ENCODE data around the gene MCAT.

Gene MCAT, protein sequence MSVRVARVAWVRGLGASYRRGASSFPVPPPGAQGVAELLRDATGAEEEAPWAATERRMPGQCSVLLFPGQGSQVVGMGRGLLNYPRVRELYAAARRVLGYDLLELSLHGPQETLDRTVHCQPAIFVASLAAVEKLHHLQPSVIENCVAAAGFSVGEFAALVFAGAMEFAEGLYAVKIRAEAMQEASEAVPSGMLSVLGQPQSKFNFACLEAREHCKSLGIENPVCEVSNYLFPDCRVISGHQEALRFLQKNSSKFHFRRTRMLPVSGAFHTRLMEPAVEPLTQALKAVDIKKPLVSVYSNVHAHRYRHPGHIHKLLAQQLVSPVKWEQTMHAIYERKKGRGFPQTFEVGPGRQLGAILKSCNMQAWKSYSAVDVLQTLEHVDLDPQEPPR

DNA sequence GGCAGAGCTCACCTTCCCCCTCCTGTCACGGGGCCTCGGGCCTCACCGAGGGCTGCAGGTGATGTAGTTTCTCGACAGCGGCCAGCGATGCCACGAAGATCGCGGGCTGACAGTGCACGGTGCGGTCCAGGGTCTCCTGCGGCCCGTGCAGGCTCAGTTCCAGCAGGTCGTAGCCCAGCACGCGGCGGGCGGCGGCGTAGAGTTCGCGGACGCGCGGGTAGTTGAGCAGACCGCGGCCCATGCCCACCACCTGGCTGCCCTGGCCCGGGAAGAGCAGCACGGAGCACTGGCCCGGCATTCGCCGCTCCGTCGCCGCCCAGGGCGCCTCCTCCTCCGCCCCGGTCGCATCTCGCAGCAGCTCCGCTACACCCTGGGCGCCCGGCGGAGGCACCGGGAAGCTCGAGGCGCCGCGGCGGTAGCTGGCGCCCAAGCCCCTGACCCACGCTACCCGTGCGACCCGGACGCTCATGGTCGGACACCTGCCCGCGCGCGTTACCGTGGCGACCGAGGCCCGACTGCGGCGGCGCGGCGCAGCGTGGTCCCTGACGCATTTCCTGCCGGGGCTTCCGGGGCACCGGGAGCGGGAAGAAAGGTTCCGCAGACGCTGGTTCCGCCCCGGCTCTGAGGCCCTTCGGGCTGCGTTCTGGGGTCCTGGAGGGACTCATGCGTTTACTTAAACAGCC, at the start of gene MCAT:
Gene MCAT (minus strand): TSS at position 519 of the 683 bp plus-strand sequence. CDS start 50 bp downstream, at position 469.
- DNase-seq (ENCODE audit: low spot score), result peak; percentile 90

DNA sequence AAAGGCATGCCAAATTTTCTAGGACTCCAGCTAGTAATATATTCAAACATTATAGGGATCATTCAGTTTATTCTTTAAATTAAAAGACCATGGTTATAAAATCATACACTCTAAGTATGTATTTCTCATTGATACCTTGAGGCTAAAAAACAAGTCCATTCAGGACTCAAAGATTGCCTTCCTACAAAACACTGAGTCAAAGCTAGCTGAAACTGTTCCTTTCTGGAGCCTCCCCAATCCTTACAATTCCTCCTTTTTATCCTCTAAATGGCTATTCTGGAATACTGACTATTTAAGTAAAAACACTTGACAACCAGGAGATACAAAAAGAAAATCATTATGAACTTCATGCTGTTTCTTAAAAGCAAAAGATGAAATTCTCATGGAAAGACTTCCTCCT, 48.6 kb upstream of the MCAT start:
- no peak for DNase-seq (ENCODE audit: low spot score)

DNA sequence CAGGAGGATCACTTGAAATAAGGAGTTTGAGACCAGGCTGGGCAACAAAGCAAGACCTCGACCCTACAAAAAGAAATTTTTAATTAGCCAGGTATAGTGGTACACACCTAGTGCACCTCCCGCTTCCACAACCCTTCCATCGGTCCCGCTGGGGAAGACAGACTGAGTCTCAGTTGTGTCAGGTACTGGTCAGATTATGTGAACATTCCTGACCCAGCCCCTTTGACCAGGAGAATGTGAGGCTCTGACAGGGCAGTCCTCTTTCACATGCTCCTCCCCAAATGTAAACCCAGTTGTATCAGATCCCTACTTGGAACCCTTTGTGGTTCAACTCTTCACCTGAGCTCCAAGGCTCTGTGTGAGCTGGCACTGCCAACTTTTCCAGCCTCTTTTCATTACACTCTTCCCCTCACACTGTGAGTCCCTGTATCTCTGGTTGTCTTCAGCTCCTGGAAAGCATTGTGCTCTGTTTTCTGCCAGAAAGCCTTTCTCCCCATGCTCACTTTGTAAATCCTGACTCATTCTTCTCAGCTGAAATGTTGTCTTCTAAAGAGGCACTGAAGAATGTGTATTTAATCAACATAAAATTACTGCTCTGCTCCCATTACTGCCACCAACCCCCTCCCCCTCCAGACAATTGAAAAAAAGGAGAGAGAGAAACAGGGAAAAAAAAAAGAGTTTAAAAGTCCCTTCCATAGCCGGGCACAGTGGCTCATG, 45.8 kb upstream of the MCAT start:
- DNase-seq (ENCODE audit: low spot score), result no peak

DNA sequence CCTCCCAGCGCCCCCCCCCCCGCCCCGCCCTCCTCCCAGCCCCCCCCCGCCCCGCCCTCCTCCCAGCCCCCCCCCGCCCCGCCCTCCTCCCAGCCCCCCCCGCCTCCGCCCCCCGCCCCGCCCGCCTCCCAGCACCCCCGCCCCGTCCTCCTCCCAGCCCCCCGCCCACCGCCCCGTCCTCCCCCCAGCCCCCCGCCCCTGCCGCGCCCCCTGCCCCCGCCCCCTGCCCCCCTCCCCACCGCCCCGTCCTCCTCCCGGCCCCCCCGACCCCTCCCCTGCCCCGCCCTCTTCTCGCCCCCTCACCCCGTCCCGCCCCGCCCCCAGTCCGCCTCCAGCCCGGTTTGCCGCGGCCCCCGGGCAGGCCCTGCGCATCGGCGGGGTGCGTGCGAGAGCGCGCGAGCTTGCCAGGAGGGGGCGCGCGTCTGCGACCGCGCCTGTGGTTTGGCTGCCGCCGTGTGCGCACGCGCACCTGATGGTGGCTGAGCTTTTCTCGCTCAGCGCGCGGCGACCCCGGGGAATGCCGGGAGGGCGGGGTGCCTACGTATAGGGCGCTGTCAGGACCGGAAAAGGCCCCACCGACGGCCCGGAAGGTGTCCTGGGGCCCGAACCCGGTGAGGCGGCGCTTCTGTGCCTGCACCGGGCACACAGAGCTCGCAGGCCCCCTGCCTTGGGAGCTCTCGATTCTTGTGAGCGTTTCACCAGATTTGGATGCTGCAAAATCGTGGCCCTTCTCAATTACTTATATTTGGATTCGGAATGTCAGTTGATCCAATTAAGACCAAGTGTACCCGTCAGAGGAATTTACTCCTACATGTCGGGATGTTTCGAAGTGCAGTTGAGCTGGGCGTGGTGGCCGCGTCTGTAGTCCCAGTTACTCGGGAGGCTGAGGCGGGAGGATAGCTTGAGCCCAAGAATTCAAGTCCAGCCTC, 44.2 kb upstream of the MCAT start:
- DNase-seq (ENCODE audit: low spot score), result peak; percentile 97

DNA sequence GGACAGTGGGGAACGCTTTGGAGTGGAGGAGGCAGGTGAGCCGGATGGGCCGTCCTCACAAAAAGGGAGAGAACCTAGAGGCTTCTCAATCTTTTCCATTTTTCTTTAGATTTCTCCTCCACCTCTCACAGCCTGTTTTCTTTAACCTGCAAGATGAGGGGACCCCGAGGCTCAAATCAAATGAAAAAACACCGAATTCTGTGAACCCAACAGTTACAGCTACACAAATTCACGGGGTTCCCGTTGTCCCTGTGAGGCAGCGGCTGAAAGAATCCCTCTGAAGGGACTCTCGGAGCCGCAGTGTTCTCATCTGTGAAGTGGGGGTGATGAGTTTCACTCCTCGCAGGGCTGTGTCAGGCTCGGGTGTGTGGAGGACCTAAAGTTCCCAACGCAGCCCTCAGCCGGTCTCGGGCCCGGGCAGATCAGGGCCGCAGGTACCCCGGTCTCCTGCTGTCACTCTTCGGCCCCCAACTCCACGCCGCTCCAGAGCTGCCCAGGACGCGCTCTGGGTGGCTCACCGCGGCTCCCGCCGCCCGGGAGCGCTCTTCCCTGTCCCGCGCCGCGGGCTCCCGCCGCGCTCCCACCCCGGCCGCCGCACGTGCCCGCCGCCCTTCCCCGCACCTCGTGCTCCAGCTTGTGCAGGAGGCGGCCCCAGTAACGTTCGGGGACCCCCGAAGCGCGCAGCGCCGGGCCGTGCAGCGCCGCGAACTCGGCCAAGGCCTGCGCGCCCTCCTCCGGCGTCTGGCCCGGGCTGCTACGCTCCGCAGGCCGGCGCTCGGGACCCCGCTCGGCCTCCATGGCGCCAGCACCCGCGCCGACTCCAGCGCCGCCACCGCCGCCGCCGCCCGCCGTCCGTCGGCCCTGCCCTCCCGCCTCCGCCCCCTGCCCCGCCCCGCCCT, 43.3 kb upstream of the MCAT start, which contains the start of gene TTLL12:
Gene TTLL12 (minus strand): TSS at position 863 of the 899 bp plus-strand sequence. CDS start 65 bp downstream, at position 798.
- peak; percentile 78 for DNase-seq (ENCODE audit: low spot score)

DNA sequence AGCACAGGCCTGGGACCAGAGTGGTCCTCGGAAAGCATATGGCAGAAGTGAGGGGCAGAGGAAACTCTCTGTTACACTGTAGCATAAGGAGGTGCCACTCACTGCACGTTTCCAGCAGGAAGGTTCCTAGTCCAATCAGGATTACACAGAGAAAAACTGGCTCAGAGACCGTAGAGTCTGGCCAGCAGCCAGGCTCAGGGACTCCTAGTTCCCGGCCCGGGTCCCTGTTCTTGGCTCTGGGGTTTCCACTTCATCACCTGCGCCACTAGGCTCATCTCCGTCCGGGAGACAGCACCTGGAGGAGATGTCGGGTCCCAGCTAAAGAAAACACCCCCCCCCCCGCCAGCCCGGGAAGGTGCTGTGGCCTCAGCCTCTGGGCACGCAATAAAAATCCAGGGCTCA, 42.7 kb upstream of the MCAT start:
- peak; percentile 49 for DNase-seq (ENCODE audit: low spot score)

DNA sequence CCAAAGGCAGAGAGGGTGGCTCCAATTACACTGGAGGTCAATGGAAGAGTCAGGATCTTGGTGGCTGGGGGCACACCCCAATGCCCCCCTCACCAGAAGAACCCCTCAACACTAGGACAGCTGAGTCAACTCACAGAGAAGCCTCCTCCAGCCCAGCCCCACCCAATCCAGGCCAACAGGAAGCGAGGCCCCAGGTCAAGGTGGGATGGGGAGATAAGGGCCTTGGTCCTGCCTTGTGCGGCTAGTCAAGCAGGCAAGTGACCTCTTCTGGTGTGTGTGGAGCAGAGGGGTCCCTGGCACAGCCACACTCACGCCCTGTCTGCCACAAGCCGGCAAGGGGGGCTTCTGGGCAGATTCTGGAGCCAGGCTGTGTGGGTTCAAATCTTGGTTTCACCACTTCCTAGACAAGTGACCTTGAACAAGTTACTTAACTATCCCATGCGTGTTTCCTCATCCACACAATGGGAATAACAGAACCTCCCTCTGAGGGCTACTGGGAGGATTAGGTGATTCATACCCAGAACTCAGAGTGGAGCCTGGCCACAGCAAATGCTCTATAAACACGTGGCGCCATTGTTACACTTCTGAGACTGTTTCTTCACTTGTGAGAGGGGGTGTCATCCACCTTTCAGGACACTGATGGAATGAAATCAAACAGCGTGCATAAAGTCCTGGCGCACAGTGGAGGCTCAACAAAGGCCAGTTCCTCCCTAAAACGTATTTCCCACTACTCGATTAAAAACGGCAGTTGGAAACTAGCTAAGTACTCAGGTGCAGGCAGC, 40.5 kb upstream of the MCAT start:
- no peak for DNase-seq (ENCODE audit: low spot score)

DNA sequence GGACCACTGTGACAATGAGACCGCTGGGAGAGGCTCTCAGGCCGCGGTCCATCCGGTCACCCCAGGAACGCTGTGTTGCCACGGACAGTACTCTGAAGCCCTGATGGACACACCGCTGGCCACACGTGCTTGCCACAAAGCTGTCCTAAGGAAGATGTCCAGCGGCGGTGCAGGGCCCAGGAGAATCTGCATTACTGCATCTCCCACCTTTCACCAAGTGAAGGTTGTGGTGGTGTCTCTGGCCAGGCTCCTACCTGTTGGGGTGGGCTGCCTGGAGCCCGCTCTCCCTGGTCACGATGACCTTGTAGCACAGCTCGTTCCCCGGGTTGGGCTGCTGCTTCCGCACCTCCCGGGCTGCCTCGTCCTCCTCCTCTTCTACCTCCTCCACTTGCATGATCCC, 39.5 kb upstream of the MCAT start:
- DNase-seq (ENCODE audit: low spot score), result no peak

DNA sequence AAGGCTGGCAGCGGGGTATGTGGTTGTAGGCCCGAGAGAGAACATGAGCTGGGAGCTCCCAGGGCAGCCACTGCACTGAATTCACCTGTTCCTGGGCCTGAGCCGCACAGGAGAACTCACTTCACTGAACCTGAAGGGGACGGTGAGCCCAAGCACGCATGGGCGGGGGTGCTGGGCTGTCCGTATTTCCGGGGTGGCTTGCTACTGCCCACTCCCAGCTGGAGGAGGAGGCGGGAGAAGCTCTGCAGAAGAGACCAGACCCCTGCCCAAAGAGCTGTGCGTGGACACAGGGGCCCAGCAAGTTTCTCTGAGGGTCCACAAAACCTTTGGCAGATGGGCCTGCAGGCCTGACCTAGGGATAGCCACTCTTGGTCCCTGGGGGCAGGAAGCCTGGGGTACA, 38.9 kb upstream of the MCAT start:
- DNase-seq (ENCODE audit: low spot score), result no peak

DNA sequence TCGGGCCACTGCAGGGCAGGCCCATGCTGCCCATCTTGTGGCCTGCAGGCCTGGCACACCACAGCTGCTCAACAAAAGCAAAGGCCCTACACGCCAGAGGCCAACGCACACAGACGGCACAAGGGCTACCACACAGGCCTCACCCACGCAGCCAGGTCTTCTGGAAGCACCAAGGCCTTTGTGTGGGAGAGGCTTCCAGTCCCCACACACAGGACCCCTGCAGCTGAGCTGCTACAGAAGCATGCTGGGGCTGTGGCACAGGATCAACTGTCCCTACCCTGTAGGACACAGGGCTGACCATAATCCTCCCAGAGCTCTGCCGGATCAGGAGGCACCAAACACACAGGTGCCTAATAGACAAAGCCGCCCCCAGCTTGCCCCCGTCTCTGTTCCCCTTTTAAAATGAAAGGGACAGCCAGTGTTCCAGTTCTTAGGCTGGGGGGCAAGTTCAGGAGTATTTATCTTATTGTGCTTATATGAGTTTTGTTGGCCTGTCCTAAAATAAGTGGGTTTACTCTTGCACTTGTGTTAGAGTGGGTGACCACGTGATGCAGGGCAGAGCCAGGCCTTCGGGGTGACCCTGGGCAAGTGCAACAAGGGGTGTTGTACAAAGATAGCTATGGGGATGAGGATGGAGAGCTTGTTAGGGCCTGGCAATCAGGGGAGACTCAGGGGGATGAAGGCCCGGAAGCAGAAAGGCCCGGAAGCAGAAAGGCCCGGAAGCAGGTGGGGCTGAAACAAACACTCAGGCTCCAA, 38.3 kb upstream of the MCAT start:
- no peak for DNase-seq (ENCODE audit: low spot score)

DNA sequence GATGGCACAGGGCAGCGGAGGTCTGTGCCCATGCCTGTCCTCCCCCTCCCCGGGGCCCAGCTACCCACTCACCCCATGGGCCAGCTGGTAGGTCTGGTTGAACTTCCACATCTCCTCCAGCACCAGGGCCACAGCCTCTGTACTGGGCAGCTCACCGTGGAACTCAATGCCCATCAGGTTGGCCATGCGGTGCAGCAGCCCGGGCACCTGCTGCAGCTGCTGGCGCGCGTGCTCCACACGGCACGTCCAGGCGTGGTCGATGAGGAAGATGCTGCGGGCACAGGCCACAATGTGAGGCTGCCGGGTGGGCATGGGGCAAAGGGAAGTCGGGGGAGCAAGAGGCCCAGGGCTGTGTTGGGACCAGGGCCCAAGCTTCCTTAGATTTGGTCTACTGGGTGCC, 37.5 kb upstream of the MCAT start:
- DNase-seq (ENCODE audit: low spot score), result no peak

DNA sequence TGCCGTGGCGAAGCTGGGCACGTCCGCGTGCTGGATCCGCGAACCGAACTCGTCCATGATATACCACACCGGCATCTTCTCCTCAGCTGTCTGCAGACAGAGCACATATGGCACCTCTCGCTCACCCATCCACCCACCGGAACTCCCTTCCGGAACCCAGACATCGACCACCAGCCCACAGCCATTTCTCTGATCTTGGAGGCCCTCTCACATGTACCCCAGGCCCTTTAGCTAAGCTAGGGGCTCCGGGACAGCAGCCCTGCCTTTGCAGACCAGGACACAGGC, 36.7 kb upstream of the MCAT start:
- no peak for DNase-seq (ENCODE audit: low spot score)

DNA sequence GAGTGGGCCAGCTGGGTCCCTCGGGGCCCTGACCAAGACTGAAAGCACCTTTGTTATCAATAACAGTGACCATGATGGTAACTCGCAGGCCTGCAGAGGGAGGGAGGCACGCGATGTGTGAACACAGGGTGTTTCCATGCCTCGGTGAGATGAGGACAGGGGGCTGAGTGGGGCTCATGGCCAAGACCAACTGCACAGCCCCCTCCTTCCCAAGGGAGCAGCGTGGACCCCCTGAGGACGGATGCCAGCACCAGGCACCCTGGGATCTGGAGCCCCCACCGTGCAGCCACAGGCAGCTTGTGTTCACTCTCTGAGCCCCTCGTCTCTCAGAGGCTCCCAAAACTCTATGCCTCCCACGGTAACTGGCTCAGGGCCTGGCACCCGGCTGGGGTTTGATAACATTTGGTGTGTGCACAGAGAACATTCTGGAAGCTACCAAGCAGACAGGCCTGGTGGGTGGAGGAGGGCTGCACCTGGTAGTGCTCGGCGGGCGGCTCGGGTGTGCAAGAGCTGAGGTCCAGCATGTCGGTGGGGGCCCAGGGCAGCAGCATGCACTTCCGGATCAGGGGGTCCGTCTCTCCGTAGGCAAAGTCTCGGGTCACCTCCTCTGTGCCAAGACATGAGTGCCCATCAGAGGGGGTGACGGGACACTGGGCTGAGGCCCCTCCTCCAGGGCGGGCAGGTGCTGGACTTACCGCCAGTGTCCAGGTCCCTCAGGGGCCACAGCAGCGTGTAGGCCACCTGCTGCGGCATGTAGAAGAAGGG, 36.1 kb upstream of the MCAT start:
- no peak for DNase-seq (ENCODE audit: low spot score)

DNA sequence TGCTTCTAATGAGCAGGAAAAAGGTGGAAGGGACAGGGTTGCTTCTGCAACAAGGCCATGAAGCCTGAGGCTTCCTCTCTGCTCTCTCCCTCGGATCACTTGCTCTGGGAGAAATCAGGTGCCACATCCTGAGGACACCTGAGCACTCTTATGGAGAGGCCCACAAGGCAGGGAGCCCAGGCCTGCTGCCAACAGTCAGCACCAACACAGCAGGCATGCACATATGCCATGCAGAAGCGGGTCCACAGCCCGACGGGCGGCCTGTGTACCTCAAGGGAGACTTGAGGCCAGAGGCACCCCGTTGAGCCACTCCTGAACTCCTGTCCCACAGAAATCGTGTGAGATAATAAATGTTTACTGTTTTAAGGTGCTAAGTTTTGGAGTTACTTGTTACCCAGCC, 34.3 kb upstream of the MCAT start:
- no peak for DNase-seq (ENCODE audit: low spot score)

DNA sequence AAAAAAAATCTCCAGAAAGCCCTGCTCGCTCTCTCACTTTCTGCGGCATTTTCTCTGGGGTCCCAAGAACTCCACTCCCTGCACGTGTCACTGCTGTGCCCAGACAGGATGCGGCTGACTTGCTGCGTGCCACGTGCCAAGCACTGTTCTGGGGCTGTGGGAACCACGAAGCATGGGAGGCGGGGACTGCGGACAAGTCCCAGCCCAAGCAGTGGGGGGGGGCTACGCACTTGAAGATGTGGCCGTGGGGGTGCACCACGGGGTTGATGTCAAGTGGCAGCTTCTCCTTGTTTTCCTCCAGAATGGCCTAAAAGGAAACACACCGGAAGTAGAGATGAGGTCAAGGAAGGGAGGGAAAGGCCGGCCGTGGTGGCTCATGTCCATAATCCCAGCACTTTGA, 32.9 kb upstream of the MCAT start:
- no peak for DNase-seq (ENCODE audit: low spot score)

DNA sequence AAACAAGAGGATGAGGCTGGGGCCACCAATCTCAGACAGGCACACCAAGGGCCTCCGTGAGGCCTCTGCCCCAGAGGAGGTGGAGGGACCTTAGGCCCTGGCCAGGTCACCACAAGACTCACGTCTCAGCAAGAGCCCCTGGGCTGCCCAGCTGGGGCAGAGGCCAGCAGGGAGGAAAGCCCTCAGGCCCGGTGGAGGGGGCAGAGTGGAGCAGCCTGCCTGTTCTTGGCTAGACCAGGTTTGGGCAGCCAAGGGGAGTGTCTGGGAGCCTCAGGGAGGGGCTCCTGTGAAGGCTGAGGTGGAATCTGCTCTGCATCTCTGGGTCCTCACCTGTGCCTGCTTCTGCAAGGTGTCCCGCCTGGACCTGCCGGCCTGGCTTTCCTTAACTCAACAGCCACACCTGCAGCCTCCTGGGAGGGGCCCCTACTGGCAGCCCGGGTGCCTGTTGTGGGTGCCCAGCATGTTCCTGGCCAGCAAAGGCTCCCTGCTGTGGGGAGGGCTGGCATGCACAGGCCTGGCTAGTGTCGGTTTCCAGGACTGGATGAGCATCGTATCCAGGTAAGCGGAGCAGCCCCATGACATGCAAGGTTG, 31.8 kb upstream of the MCAT start:
- DNase-seq (ENCODE audit: low spot score), result no peak

DNA sequence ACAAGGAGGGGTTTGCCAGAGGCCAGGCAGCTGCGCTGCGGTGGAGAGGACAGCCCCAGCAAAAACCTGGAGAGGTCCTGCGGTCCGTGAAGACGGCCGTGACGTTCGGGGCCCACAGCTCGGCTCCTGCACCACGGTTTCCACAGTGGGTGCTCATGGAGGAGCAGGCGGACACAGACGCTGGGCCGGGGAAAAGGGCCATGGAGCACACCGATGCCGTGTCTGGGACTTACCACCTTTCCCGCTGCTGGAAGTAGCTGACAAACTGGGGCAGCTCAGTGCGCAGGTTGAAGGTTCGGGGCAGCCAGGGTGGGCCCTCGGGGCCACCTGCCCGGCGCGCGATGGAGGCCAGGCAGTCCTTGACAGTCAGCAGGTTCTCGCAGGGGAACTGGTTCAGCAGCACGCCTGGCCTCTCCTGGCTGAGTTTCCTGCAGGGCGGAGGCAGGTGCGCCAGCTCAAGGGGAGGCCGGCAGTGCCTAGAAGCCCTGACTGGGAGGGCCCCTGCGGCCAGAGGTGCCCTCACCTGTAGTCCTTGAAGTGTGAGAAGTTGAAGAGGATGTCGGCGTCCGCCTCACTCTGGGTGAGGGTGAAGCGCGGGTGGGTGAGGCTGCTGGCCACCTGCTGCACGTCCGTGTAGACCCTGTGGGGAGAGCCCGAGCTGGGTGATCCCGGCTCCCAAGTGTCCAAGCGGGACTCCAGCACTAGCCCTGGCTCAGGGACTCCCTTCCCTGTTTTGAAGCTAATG, 30.9 kb upstream of the MCAT start:
- DNase-seq (ENCODE audit: low spot score), result no peak

DNA sequence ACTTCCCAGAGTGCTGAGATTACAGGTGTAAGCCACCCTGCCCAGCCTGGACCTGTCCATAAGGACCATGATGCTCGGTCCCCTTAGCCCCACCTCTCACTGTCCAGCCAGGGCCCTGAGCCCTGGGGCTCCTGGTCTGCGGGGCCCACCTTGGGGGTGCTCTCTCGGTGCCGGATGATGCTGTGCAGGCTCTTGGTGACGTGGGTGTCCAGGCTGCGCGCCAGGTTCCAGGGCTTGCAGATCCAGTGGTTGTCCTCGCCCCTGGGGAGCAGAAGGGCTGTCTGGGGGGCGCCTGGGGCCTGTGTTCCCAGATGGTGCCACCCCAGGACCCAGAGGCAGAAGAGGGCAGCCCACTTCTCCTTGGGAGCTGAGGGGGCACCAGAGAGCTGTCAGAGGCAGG, 30.4 kb upstream of the MCAT start:
- DNase-seq (ENCODE audit: low spot score), result no peak
